Measurements from ENCODE around the gene GTF2F2.

DNA sequence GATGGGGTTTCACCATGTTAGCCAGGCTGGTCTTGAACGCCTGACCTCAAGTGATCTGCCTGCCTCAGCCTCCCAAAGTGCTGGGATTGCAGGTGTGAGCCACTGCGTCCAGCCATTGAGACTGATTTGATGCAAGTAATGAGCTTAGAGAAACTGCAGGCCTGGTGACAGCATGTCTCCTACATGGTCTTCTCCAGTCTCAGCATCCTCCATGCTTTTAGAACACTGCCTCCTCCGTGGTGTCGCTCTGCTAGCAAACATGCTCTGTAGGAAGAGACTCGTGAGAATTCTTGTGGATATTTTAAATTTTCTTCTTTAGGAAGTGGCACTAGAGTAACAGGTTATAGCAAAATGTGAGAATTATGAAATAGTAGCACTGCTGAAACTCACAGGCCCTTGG lies 183.6 kb downstream of the GTF2F2 start:
- TF ChIP-seq, protein P1, sequence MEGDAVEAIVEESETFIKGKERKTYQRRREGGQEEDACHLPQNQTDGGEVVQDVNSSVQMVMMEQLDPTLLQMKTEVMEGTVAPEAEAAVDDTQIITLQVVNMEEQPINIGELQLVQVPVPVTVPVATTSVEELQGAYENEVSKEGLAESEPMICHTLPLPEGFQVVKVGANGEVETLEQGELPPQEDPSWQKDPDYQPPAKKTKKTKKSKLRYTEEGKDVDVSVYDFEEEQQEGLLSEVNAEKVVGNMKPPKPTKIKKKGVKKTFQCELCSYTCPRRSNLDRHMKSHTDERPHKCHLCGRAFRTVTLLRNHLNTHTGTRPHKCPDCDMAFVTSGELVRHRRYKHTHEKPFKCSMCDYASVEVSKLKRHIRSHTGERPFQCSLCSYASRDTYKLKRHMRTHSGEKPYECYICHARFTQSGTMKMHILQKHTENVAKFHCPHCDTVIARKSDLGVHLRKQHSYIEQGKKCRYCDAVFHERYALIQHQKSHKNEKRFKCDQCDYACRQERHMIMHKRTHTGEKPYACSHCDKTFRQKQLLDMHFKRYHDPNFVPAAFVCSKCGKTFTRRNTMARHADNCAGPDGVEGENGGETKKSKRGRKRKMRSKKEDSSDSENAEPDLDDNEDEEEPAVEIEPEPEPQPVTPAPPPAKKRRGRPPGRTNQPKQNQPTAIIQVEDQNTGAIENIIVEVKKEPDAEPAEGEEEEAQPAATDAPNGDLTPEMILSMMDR (IDR thresholded peaks at IDR 0.05): no peak
- TF ChIP-seq, protein P2, sequence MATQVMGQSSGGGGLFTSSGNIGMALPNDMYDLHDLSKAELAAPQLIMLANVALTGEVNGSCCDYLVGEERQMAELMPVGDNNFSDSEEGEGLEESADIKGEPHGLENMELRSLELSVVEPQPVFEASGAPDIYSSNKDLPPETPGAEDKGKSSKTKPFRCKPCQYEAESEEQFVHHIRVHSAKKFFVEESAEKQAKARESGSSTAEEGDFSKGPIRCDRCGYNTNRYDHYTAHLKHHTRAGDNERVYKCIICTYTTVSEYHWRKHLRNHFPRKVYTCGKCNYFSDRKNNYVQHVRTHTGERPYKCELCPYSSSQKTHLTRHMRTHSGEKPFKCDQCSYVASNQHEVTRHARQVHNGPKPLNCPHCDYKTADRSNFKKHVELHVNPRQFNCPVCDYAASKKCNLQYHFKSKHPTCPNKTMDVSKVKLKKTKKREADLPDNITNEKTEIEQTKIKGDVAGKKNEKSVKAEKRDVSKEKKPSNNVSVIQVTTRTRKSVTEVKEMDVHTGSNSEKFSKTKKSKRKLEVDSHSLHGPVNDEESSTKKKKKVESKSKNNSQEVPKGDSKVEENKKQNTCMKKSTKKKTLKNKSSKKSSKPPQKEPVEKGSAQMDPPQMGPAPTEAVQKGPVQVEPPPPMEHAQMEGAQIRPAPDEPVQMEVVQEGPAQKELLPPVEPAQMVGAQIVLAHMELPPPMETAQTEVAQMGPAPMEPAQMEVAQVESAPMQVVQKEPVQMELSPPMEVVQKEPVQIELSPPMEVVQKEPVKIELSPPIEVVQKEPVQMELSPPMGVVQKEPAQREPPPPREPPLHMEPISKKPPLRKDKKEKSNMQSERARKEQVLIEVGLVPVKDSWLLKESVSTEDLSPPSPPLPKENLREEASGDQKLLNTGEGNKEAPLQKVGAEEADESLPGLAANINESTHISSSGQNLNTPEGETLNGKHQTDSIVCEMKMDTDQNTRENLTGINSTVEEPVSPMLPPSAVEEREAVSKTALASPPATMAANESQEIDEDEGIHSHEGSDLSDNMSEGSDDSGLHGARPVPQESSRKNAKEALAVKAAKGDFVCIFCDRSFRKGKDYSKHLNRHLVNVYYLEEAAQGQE (IDR thresholded peaks at IDR 0.05; ENCODE audit: insufficient read depth in 1 of 2, low read depth in 2 of 2, low read length in 1 of 2): no peak
- TF ChIP-seq SIN3A (IDR thresholded peaks at IDR 0.05; ENCODE audit: borderline replicate concordance, insufficient read depth, low read depth, low read length) (no peak), POLR2AphosphoS5 (IDR thresholded peaks at IDR 0.05; ENCODE audit: low read depth, low read length) (no peak)

Measured in Panc1 (cell line).